NCI-H345 treated with DMSO at 0.1 percent for 48 hours (cell line): ENCODE measurements around the gene CHD9.

Experiments
- DNase-seq: peaks from one replicate; lab custom pipeline; 2025; ENCODE audit not compliant: unreplicated experiment; lab: John Stamatoyannopoulos, UW

Gene CHD9

DNA sequence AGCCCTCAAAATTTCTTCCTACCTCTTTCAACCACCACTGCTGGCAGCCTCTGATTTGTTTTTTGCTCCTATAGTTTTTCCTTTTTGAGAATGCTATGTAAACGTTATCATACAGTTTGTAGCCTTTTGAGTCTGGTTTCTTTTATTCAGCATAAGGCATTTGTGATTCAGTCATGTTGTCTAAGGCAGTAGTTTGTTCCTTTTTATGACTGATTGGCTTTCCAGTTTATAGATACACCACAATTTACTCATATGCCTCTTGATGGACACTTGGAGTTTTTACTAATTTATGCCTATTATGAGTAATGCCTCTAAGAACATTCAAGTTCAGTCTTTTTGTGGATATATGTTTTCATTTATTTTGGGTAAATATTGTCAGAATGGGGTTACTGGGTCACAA is 136.6 kb downstream of the CHD9 start:
- DNase-seq: no peak

GRCh38 chr16:53198933-53199332 is 144.1 kb downstream of the CHD9 start:
- no peak for DNase-seq

GRCh38 chr16:53201900-53202299 is 147.1 kb downstream of the CHD9 start:
- no peak for DNase-seq

- no peak for DNase-seq
Observed at GRCh38 chr16:53202398-53202797, 147.6 kb downstream of the CHD9 start.

GRCh38 chr16:53207810-53208752 is 153.3 kb downstream of the CHD9 start:
- DNase-seq: no peak

GRCh38 chr16:53209429-53209828 is 154.6 kb downstream of the CHD9 start:
- no peak for DNase-seq

GRCh38 chr16:53209877-53210276 is 155.1 kb downstream of the CHD9 start:
- no peak for DNase-seq

DNA sequence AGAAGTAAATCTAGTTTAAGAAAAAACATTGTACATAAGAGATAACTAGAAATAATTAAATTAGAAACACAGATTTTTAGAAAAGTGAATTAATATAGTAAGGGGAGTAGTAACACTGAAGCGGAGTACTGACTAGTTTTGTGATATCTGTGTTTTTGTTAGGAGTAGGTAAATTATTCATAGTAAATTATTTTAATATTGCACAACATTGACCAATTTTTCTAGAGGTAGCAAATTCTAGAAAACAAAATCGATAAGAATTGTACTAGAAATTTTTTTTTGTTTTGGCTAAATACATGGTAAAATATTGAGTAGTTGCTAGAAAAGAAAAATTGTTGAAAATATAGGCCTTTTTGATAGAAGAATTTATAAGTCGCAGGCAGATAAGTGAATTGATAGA is 156.5 kb downstream of the CHD9 start:
- DNase-seq: no peak

DNA sequence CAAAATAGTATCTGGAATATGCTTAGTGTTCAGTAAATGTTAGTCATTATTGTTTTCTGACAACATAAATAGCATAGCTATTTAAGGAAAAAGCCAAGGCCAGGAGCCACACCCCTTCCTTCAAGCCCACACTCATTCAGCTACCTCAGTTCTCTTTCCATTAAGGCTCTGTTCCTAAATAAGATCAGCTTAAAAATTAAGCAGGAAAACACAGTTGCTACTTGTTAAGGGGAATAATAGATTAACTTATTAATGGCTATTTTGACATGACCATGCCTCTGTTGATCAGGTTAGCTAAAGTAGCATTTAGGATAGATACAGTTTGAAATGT is 158.1 kb downstream of the CHD9 start:
- no peak for DNase-seq

- no peak for DNase-seq
Observed at GRCh38 chr16:53213542-53213941, 158.8 kb downstream of the CHD9 start.

- DNase-seq: no peak
Observed at GRCh38 chr16:53216798-53217197, 162.0 kb downstream of the CHD9 start.

GRCh38 chr16:53219371-53219770 is 164.6 kb downstream of the CHD9 start:
- no peak for DNase-seq

DNA sequence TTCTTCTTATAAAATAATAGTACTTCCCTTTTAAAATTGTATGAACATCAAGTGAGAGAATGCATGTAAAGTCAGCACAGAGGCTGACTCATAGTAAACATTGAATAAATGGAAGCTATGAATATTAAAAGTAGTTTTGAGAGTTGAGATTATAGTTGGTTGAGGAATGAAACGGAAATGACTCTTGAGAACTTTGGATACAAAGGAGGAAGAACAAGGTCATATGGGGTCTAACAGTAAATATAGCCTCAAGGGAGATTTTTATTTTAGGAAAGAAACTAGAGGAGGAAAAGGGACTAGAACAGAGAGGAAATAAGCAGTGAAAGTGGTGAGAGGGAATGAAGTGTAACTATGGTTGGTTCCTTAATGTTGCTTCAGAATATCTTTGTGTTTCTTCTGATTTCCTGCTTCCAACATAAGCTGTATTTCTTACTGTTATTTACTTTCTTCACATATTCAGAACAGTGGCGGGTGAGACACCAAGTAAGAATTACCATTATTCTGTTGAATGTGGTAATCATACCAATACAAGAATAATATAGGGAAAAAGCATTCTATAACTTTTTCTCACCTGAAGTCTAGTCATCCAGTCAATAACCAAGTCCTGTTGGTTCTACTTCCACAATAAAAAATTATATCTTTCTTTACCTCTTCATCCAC is 165.1 kb downstream of the CHD9 start:
- DNase-seq: no peak

- no peak for DNase-seq
Observed at GRCh38 chr16:53220585-53220984, 165.8 kb downstream of the CHD9 start.

- DNase-seq: no peak
Observed at GRCh38 chr16:53224951-53225533, 170.3 kb downstream of the CHD9 start.

DNA sequence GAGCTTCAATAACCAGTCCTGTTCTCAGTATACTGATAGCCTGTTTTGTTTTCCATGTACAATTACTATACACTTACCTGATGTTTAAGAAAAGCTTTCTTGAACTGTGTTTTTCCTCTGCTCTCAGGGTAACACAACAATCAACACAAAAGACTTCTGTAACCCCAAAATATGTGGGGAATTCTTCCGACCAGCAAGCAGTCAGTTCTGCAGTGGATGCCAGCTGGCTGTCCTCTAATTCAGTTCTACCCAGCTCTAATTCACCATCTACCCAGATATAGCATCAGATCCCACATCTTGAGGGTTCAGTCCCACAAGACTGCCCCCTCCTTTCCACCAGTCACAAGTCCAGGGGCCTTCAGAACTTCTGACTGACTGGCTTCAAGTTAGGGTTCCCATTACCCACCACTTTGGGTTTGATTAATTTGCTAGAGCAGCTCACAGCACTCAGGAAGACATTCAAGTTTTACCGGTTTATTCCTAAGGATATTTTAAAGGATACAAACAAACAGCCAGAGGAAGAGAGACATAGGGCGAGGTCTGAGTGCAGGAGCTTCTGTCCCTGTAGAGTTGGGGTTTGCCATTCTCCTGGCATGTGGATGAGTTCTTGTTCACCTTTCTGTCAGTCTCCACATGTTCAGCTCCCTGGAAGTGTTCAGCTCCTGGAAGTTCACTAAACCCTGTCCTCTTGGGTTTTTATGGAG is 178.2 kb downstream of the CHD9 start:
- DNase-seq: no peak

- DNase-seq: no peak
Observed at GRCh38 chr16:53234836-53235235, 180.0 kb downstream of the CHD9 start.

- no peak for DNase-seq
Observed at GRCh38 chr16:53235851-53236250, 181.1 kb downstream of the CHD9 start.

DNA sequence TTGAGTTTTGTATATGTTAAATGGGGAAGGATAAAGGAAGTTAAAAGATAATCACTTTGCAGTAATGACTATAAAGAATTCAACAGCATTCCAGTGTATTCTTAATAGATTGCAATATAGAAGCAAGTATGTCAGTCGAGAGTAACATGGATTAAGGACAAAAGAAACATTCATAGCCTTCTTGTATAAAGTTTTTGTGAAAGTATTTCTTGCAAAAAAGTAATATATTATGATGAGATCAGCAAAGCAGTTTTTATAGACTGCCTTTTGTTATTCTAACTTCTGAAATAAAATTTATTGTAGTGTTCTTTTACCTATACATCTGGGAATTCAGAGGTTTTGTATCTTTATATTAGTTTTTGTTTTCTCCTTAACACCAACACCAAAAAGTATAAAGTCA is 194.5 kb downstream of the CHD9 start:
- DNase-seq: no peak

DNA sequence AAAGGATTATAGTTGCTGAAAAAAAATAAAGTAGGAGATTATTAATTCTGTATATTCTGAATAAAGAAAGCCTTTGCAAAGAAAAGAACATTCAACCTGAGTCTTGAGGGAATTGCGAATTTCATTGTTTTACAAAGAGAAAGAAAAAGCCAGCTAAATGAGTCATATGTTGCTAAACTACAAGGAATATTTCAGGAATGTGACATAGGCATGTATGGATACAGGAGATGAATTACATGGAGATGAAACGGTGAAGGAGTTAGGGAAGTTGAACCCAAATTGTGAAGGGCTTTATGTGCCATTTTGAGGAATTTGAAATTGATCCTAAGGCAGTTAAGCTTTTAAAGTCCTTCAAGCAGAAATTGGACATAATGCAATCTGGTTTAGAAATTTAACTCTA is 202.2 kb downstream of the CHD9 start:
- no peak for DNase-seq

DNA sequence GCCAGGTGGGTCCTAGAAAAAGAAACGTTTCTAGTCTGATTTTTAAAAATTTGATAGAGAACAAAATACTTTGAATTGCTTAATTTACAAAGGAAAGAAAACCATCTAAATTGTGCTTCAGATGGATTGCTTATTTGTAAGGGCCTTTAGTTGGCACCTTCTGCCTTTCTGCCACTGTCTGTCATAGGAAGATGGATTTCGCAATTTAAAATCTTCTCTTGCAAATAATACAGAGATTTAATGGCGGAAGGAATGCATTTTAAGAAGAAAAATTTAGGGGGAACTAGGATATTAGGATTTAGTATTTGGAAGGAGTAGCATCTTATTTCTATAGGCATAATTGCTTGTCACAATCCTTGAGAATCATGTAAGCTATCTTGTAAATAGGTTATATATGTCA is 204.0 kb downstream of the CHD9 start:
- DNase-seq: no peak

GRCh38 chr16:53261276-53261675 is 206.5 kb downstream of the CHD9 start:
- DNase-seq: no peak
